Immature natural killer cell (primary cell): ENCODE data around the gene GAK. TPM values are rescaled to one million over a fixed set of nuclear protein-coding genes. Genes with fewer than 3 reads are reported as not detected.
"Not testable (repeated sequence)": the region's sequence is repeated elsewhere in the genome, so short reads cannot be mapped to it uniquely, and the experiment has no call there.

Experiments used
- DNase-seq, 3 donors: peaks; one replicate each; pipeline ENCODE4 v3.0.0; 2022; ENCODE audit warnings: mixed read lengths in 1 of 3
- H3K27ac Mint-ChIP-seq, 6 donors: one replicate each; pipeline ENCODE4 v1.8.0; 2020; ENCODE audit warnings: mixed read lengths in 6 of 6, mild to moderate bottlenecking in 5 of 6, inconsistent platforms in 4 of 6, moderate library complexity in 3 of 6
- H3K27me3 Mint-ChIP-seq, 3 donors: one replicate each; pipeline ENCODE4 v1.8.0; 2020 to 2021; ENCODE audit warnings: low read depth in 3 of 3, mild to moderate bottlenecking in 3 of 3, mixed read lengths in 3 of 3, moderate library complexity in 3 of 3, inconsistent platforms in 1 of 3
- H3K36me3 Mint-ChIP-seq, 3 donors: one replicate each; pipeline ENCODE4 v1.8.0; 2020; ENCODE audit warnings: mixed read lengths in 3 of 3, inconsistent platforms in 2 of 3, mild to moderate bottlenecking in 2 of 3
- H3K4me1 Mint-ChIP-seq, 2 donors: one replicate each; pipeline ENCODE4 v1.8.0; 2020; ENCODE audit warnings: inconsistent platforms in 2 of 2, mild to moderate bottlenecking in 2 of 2, mixed read lengths in 2 of 2, moderate library complexity in 1 of 2
- H3K4me3 Mint-ChIP-seq, 5 donors: one replicate each; pipeline ENCODE4 v1.8.0; 2020; ENCODE audit warnings: mild to moderate bottlenecking in 5 of 5, mixed read lengths in 5 of 5, inconsistent platforms in 3 of 5, moderate library complexity in 3 of 5
- H3K9me3 Mint-ChIP-seq, 6 donors: one replicate each; pipeline ENCODE4 v1.8.0; 2020; ENCODE audit warnings: mild to moderate bottlenecking in 6 of 6, mixed read lengths in 6 of 6, inconsistent platforms in 4 of 6, moderate library complexity in 3 of 6
- polyA plus RNA-seq, 3 donors: library from polyadenylated mRNA; unstranded; fragments of 300-500 nt; fragmentation: Illumina TruSeq; gene quantifications; one replicate each; pipeline ENCODE4 v1.2.3, GENCODE V29; 2021

The GAK gene
- polyA plus RNA-seq, 3 donors from 2014 or later = 49.4 to 119 (median 52.2) TPM

GRCh38 chr4:919004-919680, 13.0 kb downstream of the GAK start:
- H3K4me3 Mint-ChIP-seq = not testable (repeated sequence)
- peak overlapping the region in 1 of 6 donors; percentile 10 for H3K27ac Mint-ChIP-seq

GRCh38 chr4:918591-918990, 13.5 kb downstream of the GAK start:
- DNase-seq, H3K9me3 Mint-ChIP-seq, H3K27ac Mint-ChIP-seq, H3K36me3 Mint-ChIP-seq, H3K27me3 Mint-ChIP-seq, H3K4me3 Mint-ChIP-seq: not testable (repeated sequence)
- H3K4me1 Mint-ChIP-seq = peaks cover 75 to 91% of the 10 kb centered on the region in 2 donors

More at GRCh38 chr4:919004-919680, 13.0 kb downstream of the GAK start:
- not testable (repeated sequence) for H3K9me3 Mint-ChIP-seq, DNase-seq, H3K36me3 Mint-ChIP-seq, H3K27me3 Mint-ChIP-seq
- peaks cover 76 to 92% of the 10 kb centered on the region in 2 donors for H3K4me1 Mint-ChIP-seq

DNA sequence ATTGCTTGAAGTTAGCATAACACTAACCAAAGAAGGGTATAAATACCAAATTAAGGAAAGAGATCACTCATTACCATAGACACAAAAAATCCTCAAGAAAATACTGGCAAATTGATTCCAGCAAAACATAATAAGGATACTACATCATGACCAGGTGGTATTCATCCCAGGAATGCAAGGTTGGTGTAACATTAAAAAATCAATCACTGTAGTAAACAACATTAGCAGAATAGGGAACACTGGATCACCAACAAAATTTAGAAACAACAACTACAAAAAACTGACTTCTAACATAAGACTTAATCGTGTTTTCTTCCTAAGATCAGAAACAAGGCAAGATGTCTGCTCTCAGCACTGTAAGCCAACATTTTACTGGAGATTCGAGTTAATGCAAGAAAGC, 14.1 kb downstream of the GAK start:
- Mint-ChIP-seq H3K4me3 (no peak overlapping the region), H3K4me1 (peaks cover 71 to 91% of the 10 kb centered on the region in 2 donors), H3K27me3 (peaks cover 0 to 6% (median 0%) of the 10 kb centered on the region in 3 donors)

GRCh38 chr4:917466-917865, 14.7 kb downstream of the GAK start:
- Mint-ChIP-seq H3K4me3 (no peak overlapping the region), H3K27ac (peak overlapping the region in 2 of 6 donors; percentile 18 to 37), H3K4me1 (peaks cover 66 to 91% of the 10 kb centered on the region in 2 donors), H3K36me3 (peaks cover 0 to 4% (median 0%) of the 10 kb centered on the region in 3 donors), H3K9me3 (no peaks in the 10 kb centered on the region), H3K27me3 (peaks cover 0 to 6% (median 0%) of the 10 kb centered on the region in 3 donors)
- DNase-seq = no peak

More for the DNA sequence above, 14.1 kb downstream of the GAK start:
- no peaks in the 10 kb centered on the region for H3K36me3 Mint-ChIP-seq
- DNase-seq = no peak
- H3K27ac Mint-ChIP-seq = peak overlapping the region in 1 of 6 donors; percentile 37
- no peaks in the 10 kb centered on the region for H3K9me3 Mint-ChIP-seq

GRCh38 chr4:915595-915994, 16.5 kb downstream of the GAK start:
- H3K27ac Mint-ChIP-seq = peak overlapping the region; percentile 60 to 87 (median 79)
- H3K4me3 Mint-ChIP-seq = peak overlapping the region; percentile 68 to 82 (median 73)
- H3K36me3 Mint-ChIP-seq = peaks cover 4 to 8% (median 4%) of the 10 kb centered on the region in 3 donors
- peaks cover 3 to 8% (median 4%) of the 10 kb centered on the region in 3 donors for H3K27me3 Mint-ChIP-seq
- peak in 2 of 3 donors; percentile 17 to 24 for DNase-seq
- no peaks in the 10 kb centered on the region for H3K9me3 Mint-ChIP-seq
- peaks cover 52 to 72% of the 10 kb centered on the region in 2 donors for H3K4me1 Mint-ChIP-seq

- peak overlapping the region; percentile 68 to 82 (median 73) for H3K4me3 Mint-ChIP-seq
- H3K4me1 Mint-ChIP-seq = peaks cover 49 to 66% of the 10 kb centered on the region in 2 donors
- H3K36me3 Mint-ChIP-seq = peaks cover 4 to 8% (median 4%) of the 10 kb centered on the region in 3 donors
- H3K27ac Mint-ChIP-seq = peak overlapping the region; percentile 60 to 87 (median 79)
- no peak for DNase-seq
- H3K27me3 Mint-ChIP-seq = peaks cover 3 to 8% (median 4%) of the 10 kb centered on the region in 3 donors
- no peaks in the 10 kb centered on the region for H3K9me3 Mint-ChIP-seq
Measured at GRCh38 chr4:915041-915474, 17.1 kb downstream of the GAK start.

GRCh38 chr4:914531-914930, 17.6 kb downstream of the GAK start:
- DNase-seq = no peak
- Mint-ChIP-seq H3K9me3 (no peaks in the 10 kb centered on the region), H3K27me3 (peaks cover 3 to 8% (median 4%) of the 10 kb centered on the region in 3 donors), H3K4me3 (peak overlapping the region in 3 of 5 donors; percentile 68 to 73 (median 70)), H3K4me1 (peaks cover 45 to 61% of the 10 kb centered on the region in 2 donors), H3K36me3 (peaks cover 4 to 8% (median 4%) of the 10 kb centered on the region in 3 donors), H3K27ac (peak overlapping the region in 1 of 6 donors; percentile 71)

DNA sequence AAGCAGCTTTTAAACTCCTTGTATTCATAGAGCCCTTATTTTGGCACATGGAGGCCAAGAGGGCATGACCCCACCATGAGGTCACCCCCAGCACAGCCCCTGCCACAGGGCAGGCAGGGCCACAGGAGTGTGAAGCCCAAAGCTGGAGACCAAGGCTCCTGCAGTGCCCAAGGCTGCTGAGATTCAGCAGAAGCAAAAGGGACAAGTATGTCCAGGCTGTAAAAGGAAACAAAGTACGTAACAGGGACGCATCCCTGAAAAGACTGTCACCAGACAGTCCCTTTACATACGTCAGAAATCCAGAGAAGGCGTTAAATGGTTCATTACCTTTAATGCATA, 18.9 kb downstream of the GAK start:
- peaks cover 3 to 8% (median 4%) of the 10 kb centered on the region in 3 donors for H3K27me3 Mint-ChIP-seq
- DNase-seq = no peak
- H3K9me3 Mint-ChIP-seq = no peaks in the 10 kb centered on the region
- no peak overlapping the region for H3K4me3 Mint-ChIP-seq
- no peak overlapping the region for H3K27ac Mint-ChIP-seq
- H3K36me3 Mint-ChIP-seq = peaks cover 4 to 14% (median 4%) of the 10 kb centered on the region in 3 donors
- H3K4me1 Mint-ChIP-seq = peaks cover 39 to 52% of the 10 kb centered on the region in 2 donors

DNA sequence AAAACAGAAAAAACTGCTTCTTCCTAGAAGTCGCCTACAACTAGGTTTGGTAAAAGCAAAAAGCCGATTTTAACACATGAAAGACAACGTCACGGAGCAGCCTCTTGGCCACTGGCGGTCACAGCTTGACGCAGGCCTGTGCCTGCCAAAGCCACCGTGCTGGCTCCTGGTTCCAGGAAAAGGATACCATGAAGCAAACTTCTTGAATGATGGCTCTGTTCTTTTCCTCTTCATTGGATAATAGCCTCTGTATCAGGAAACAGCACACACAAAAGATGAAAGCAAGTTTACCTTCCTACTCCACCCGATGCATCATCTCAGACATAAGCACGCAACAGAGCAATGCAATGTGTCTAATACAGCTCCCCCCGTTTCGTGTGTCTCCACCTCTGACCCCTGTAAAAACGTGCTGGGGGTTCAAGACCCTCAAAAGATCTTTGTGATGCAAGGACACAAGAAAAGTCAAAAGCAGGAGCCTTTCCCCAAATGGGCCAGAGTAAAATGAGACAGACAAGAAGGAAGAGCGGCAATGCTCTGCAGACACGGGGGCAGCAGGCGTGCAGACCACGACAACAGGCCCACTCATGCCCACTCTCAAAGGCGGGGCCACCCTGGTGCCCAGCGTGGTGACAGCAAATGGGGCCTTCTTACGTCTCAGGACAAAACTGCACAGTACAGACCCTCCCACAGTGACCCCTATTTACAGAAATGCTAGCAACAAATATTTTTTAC, 19.4 kb downstream of the GAK start:
- Mint-ChIP-seq H3K27me3 (peaks cover 4 to 8% (median 5%) of the 10 kb centered on the region in 3 donors), H3K4me1 (peaks cover 33 to 46% of the 10 kb centered on the region in 2 donors), H3K9me3 (no peaks in the 10 kb centered on the region), H3K36me3 (peaks cover 4 to 14% (median 4%) of the 10 kb centered on the region in 3 donors), H3K4me3 (no peak overlapping the region), H3K27ac (no peak overlapping the region)
- no peak for DNase-seq

- no peak for DNase-seq
- Mint-ChIP-seq H3K4me1 (peaks cover 28 to 39% of the 10 kb centered on the region in 2 donors), H3K9me3 (no peaks in the 10 kb centered on the region), H3K36me3 (peaks cover 4 to 14% (median 4%) of the 10 kb centered on the region in 3 donors), H3K27ac (no peak overlapping the region), H3K4me3 (no peak overlapping the region), H3K27me3 (peaks cover 4 to 8% (median 5%) of the 10 kb centered on the region in 3 donors)
Measured at GRCh38 chr4:911871-912490, 20.1 kb downstream of the GAK start.

- Mint-ChIP-seq H3K27ac (peak overlapping the region in 1 of 6 donors; percentile 40), H3K27me3 (peaks cover 5 to 8% (median 6%) of the 10 kb centered on the region in 3 donors), H3K4me3 (no peak overlapping the region), H3K36me3 (peaks cover 4 to 14% (median 4%) of the 10 kb centered on the region in 3 donors), H3K4me1 (peaks cover 24 to 32% of the 10 kb centered on the region in 2 donors), H3K9me3 (no peaks in the 10 kb centered on the region)
- no peak for DNase-seq
Measured at GRCh38 chr4:911221-911751, 20.8 kb downstream of the GAK start.

DNA sequence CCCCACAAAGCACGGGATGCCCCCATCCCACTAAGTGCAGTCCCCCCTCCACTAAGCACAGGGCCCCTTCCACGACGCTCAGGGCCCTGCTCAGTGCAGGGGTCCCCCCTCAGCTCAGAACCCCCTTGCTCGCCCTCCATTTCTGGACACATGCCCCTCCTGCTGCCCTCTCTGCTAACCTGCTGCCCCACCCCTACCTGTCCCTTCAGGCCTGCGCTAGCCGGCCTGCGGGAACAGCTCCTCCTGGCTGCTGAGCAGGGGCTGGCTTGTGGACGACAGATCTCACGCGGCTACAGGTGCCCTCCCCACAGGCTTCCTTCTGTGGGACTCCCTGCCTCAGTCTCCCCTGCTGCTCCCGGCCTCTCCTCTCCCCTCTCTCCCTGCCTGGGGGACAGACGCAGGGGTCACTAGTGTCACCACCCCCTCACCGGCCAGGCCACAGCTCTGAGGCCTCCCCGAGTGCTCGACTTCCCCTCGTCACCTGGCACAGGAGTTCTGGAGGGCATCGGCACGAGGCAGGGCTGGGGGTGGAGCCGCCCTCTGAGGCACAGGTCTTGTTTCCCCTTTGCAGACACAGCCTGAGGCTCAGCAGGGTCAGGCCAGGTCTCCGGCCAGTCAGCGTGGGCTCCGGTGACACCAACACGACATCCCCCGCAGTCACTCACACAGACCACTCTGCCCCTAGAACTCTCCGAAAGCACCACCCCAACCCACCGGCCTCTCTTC, 21.6 kb downstream of the GAK start:
- Mint-ChIP-seq H3K36me3 (peaks cover 4 to 14% (median 4%) of the 10 kb centered on the region in 3 donors), H3K9me3 (no peaks in the 10 kb centered on the region), H3K27ac (peak overlapping the region in 1 of 6 donors; percentile 40), H3K27me3 (peaks cover 6 to 11% (median 6%) of the 10 kb centered on the region in 3 donors), H3K4me3 (no peak overlapping the region), H3K4me1 (peaks cover 16 to 24% of the 10 kb centered on the region in 2 donors)
- DNase-seq = no peak

DNA sequence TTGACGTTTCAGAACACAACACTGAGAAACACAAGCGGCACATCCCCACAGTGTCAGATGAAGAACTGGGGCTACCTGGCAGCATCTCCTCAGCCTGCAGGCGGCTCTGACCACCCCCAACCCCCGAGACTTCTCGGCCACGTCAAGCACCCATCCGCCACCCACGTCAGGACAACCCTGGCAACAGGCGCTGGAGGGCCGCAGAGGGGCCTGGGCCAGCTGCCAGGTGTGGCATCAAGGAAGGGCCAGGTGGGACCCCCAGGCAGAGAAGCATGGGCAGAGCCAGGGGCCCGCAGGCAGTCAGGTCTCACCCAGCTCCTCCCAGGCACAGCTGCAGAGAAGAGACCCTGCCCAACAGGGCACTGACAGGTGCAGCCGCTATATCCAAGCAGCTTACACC, 22.3 kb downstream of the GAK start:
- no peak for DNase-seq

More for the DNA sequence above, 22.3 kb downstream of the GAK start:
- peaks cover 8 to 11% (median 10%) of the 10 kb centered on the region in 3 donors for H3K27me3 Mint-ChIP-seq
- no peak overlapping the region for H3K27ac Mint-ChIP-seq
- H3K4me3 Mint-ChIP-seq = no peak overlapping the region
- peaks cover 4 to 14% (median 5%) of the 10 kb centered on the region in 3 donors for H3K36me3 Mint-ChIP-seq
- H3K4me1 Mint-ChIP-seq = peaks cover 9 to 17% of the 10 kb centered on the region in 2 donors
- H3K9me3 Mint-ChIP-seq = no peaks in the 10 kb centered on the region
